ENCODE measurements around the gene SPATA7.
A peak's percentile ranks its signal among the peaks of the same experiment; 100 is the strongest.
"Not testable (repeated sequence)": the region's sequence is repeated elsewhere in the genome, so short reads cannot be mapped to it uniquely, and the experiment has no call there.

The SPATA7 gene

GRCh38 chr14:88380405-88380804, 5.1 kb upstream of the SPATA7 start:
- Mint-ChIP-seq H3K27me3 (no peaks in the 10 kb centered on the region), H3K27ac (no peak overlapping the region), H3K36me3 (ENCODE audit: low read depth) (no peaks in the 10 kb centered on the region), H3K4me1 (ENCODE audit: low read depth) (peaks cover 7% of the 10 kb centered on the region), H3K9me3 (no peaks in the 10 kb centered on the region), H3K4me3 (no peak overlapping the region)

- not testable (repeated sequence) for H3K27ac Mint-ChIP-seq; H3K9me3 Mint-ChIP-seq; H3K36me3 Mint-ChIP-seq (ENCODE audit: low read depth); H3K4me3 Mint-ChIP-seq; H3K27me3 Mint-ChIP-seq
- H3K4me1 Mint-ChIP-seq (ENCODE audit: low read depth) = peaks cover 16% of the 10 kb centered on the region
Measured at GRCh38 chr14:88381634-88382033, 3.8 kb upstream of the SPATA7 start.

GRCh38 chr14:88384718-88385117, 739 bp upstream of the SPATA7 start:
- Mint-ChIP-seq H3K27ac (peak overlapping the region; percentile 88), H3K9me3 (no peaks in the 10 kb centered on the region), H3K27me3 (no peaks in the 10 kb centered on the region), H3K4me1 (ENCODE audit: low read depth) (peaks cover 20% of the 10 kb centered on the region), H3K36me3 (ENCODE audit: low read depth) (no peaks in the 10 kb centered on the region), H3K4me3 (peak overlapping the region; percentile 98)

GRCh38 chr14:88386256-88386794, 868 bp downstream of the SPATA7 start:
- Mint-ChIP-seq H3K4me1 (ENCODE audit: low read depth) (peaks cover 20% of the 10 kb centered on the region), H3K36me3 (ENCODE audit: low read depth) (no peaks in the 10 kb centered on the region), H3K4me3 (peak overlapping the region; percentile 98), H3K27ac (peak overlapping the region; percentile 88), H3K9me3 (no peaks in the 10 kb centered on the region), H3K27me3 (no peaks in the 10 kb centered on the region)

DNA sequence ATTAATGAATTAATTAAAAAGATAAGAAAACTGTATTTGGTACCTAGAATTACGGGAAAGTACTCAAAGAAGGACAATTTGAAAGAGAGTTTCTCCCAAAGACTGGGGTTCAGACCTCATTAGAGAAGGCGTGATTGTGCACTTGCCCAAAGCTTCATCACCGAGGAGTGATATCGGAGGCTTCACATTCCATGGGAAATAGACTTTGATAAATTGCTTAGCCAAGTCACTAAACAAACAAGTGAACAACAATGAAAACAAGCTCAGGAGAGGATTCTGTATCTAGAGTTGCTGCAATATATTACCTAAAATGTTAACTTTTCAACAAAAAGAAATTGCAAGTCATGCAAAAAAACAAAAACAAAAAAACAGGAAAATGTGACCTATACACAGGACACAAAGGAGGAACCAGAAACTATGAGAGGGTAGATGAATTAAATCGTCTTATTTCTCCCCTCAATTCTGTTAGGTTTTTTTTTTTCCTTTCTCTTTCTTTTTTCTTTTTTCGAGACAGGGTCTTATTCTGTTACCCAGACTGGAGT, 3.4 kb downstream of the SPATA7 start:
- Mint-ChIP-seq H3K4me1 (ENCODE audit: low read depth) (peaks cover 20% of the 10 kb centered on the region), H3K9me3 (no peaks in the 10 kb centered on the region), H3K4me3 (no peak overlapping the region), H3K36me3 (ENCODE audit: low read depth) (no peaks in the 10 kb centered on the region), H3K27me3 (no peaks in the 10 kb centered on the region), H3K27ac (no peak overlapping the region)

GRCh38 chr14:88392609-88393008, 7.2 kb downstream of the SPATA7 start:
- H3K4me1 Mint-ChIP-seq (ENCODE audit: low read depth) = no peaks in the 10 kb centered on the region
- H3K27me3 Mint-ChIP-seq = no peaks in the 10 kb centered on the region
- peaks cover 8% of the 10 kb centered on the region for H3K36me3 Mint-ChIP-seq (ENCODE audit: low read depth)
- H3K4me3 Mint-ChIP-seq = no peak overlapping the region
- H3K27ac Mint-ChIP-seq = no peak overlapping the region
- no peaks in the 10 kb centered on the region for H3K9me3 Mint-ChIP-seq

- Mint-ChIP-seq H3K27ac (no peak overlapping the region), H3K4me1 (ENCODE audit: low read depth) (no peaks in the 10 kb centered on the region), H3K9me3 (peaks cover 23% of the 10 kb centered on the region), H3K27me3 (no peaks in the 10 kb centered on the region), H3K36me3 (ENCODE audit: low read depth) (peaks cover 58% of the 10 kb centered on the region), H3K4me3 (no peak overlapping the region)
Measured at GRCh38 chr14:88411039-88411438, 25.6 kb downstream of the SPATA7 start.

DNA sequence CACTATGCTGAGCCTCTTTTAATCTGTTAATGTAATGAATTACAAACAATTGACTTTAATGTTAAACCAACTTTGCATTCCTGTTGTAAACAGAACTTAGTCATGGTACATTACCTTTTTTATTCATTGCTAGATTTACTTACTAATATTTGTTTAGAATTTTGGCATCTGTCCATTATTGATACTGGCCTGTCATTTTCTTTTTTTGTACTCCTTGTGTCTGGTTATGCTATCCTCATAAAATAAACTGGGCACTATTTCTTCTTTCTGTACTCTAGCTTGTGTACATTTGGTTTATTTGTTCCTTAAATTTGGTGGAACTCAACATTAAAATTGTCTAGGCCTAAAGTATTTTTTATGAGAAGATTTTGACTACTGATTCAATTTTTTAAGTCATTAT, 32.1 kb downstream of the SPATA7 start:
- Mint-ChIP-seq H3K36me3 (ENCODE audit: low read depth) (peaks cover 43% of the 10 kb centered on the region), H3K27me3 (no peaks in the 10 kb centered on the region), H3K9me3 (peaks cover 20% of the 10 kb centered on the region), H3K4me1 (ENCODE audit: low read depth) (no peaks in the 10 kb centered on the region), H3K4me3 (no peak overlapping the region), H3K27ac (no peak overlapping the region)

- H3K27me3 Mint-ChIP-seq = no peaks in the 10 kb centered on the region
Measured at GRCh38 chr14:88420187-88420586, 34.7 kb downstream of the SPATA7 start.

DNA sequence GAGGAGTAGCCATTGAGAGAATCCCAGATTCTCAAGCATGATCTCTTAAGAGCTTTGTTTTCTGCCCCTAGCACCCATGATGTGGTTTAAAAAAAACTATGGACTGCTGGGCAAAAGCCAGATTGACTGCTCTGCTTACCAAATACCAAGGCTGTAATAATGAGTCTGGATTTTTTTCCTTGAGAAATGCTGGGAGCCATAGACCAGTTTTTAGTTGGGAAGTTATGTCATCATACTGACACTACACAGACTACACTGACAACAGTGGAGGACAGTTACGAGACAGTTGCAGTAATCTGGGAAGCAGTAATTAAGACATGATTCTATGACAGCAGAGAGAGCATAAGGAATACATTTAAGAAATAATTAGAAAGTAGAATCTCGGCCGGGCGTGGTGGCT, 35.8 kb downstream of the SPATA7 start:
- no peaks in the 10 kb centered on the region for H3K27me3 Mint-ChIP-seq
- peaks cover 5% of the 10 kb centered on the region for H3K4me1 Mint-ChIP-seq (ENCODE audit: low read depth)
- no peak overlapping the region for H3K27ac Mint-ChIP-seq
- no peak overlapping the region for H3K4me3 Mint-ChIP-seq
- peaks cover 9% of the 10 kb centered on the region for H3K9me3 Mint-ChIP-seq
- peaks cover 14% of the 10 kb centered on the region for H3K36me3 Mint-ChIP-seq (ENCODE audit: low read depth)

More at GRCh38 chr14:88420187-88420586, 34.7 kb downstream of the SPATA7 start:
- no peak overlapping the region for H3K4me3 Mint-ChIP-seq
- H3K4me1 Mint-ChIP-seq (ENCODE audit: low read depth) = peaks cover 5% of the 10 kb centered on the region
- H3K27ac Mint-ChIP-seq = no peak overlapping the region
- H3K9me3 Mint-ChIP-seq = peaks cover 15% of the 10 kb centered on the region
- peaks cover 24% of the 10 kb centered on the region for H3K36me3 Mint-ChIP-seq (ENCODE audit: low read depth)

DNA sequence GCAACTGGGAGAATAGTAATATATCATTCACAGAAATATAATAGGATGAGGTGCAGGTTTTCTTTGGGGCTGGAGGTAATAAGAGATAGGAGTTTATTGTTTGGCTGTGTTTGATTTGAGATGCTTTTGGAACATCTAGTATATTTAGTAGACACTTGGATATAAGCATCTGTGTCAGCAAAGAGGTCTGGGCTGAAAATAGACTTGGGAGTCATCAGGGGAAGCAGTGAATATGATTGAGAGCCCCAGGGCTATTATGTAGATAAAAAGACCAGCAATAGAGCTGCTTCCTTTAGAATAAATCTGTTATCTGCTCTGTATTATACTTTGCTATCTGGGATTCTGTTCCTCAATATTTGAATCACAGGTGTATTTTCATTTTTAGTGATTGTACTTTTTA, 36.6 kb downstream of the SPATA7 start:
- H3K27ac Mint-ChIP-seq = no peak overlapping the region

DNA sequence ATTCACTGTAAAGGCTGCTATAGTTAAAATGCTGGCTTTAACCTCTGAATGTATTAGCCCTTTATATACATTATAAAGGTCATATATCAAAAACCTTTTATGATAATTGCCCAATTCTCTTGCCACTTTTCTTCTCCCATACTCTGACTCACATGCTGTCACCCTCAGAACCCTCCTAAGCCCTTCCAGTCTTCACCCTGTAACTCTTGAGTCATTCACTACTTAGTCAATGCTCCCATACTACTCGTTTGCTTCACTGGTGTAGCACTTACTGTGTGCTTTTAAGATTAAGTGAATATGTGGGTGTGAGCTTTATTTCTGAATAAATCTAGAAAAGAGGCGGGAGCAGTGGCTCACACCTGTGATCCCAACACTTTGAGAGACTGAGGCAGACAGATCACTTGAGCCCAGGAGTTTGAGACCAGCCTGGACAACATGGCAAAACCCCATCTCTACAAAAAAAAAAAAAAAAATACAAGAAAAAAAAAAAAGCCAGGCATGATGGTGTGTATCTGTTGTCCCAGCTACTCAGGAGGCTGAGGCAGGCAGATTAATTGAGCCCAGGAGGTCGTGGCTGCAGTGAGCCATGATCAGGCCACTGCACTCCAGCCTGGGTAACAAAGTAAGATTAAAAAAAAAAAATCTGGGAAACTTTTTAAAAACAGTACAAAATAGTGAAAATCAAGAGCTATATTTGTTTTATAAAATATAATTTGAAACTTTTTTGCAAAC, 37.6 kb downstream of the SPATA7 start:
- Mint-ChIP-seq H3K27me3 (no peaks in the 10 kb centered on the region), H3K4me3 (no peak overlapping the region), H3K9me3 (peaks cover 2% of the 10 kb centered on the region), H3K36me3 (ENCODE audit: low read depth) (peaks cover 6% of the 10 kb centered on the region), H3K27ac (peak overlapping the region; percentile 49), H3K4me1 (ENCODE audit: low read depth) (peaks cover 5% of the 10 kb centered on the region)

More for the DNA sequence above, 36.6 kb downstream of the SPATA7 start:
- H3K4me1 Mint-ChIP-seq (ENCODE audit: low read depth) = peaks cover 5% of the 10 kb centered on the region
- H3K27me3 Mint-ChIP-seq = no peaks in the 10 kb centered on the region
- H3K4me3 Mint-ChIP-seq = no peak overlapping the region
- H3K9me3 Mint-ChIP-seq = peaks cover 9% of the 10 kb centered on the region
- H3K36me3 Mint-ChIP-seq (ENCODE audit: low read depth) = peaks cover 14% of the 10 kb centered on the region

GRCh38 chr14:88424573-88424972, 39.1 kb downstream of the SPATA7 start:
- no peak overlapping the region for H3K27ac Mint-ChIP-seq
- peaks cover 4% of the 10 kb centered on the region for H3K36me3 Mint-ChIP-seq (ENCODE audit: low read depth)
- H3K9me3 Mint-ChIP-seq = no peaks in the 10 kb centered on the region
- no peaks in the 10 kb centered on the region for H3K27me3 Mint-ChIP-seq
- no peak overlapping the region for H3K4me3 Mint-ChIP-seq
- H3K4me1 Mint-ChIP-seq (ENCODE audit: low read depth) = peaks cover 5% of the 10 kb centered on the region

GRCh38 chr14:88426271-88426670, 40.8 kb downstream of the SPATA7 start:
- Mint-ChIP-seq H3K4me1 (ENCODE audit: low read depth) (peaks cover 5% of the 10 kb centered on the region), H3K36me3 (ENCODE audit: low read depth) (no peaks in the 10 kb centered on the region), H3K4me3 (no peak overlapping the region), H3K9me3 (no peaks in the 10 kb centered on the region), H3K27me3 (no peaks in the 10 kb centered on the region), H3K27ac (no peak overlapping the region)

DNA sequence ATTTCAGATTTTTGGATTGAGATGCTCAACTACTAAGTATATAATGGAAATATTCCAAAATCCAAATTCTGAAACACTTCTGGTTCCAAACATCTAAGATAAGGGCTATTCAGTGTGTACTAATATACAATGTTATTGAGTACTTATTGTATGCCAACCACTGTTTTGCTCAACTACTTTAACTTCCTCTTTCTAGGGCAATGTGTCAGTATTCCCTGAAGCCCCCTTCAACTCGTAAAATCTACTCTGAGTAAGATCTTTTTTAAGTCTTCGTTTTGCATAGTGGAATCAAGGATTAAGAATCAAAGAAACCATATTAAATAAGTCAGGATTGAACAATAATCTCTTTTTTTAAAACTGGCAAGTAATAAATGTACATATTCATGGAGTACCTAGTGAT, 45.5 kb downstream of the SPATA7 start:
- no peak overlapping the region for H3K4me3 Mint-ChIP-seq
- no peaks in the 10 kb centered on the region for H3K36me3 Mint-ChIP-seq (ENCODE audit: low read depth)
- H3K27me3 Mint-ChIP-seq = no peaks in the 10 kb centered on the region
- no peaks in the 10 kb centered on the region for H3K9me3 Mint-ChIP-seq
- H3K27ac Mint-ChIP-seq = no peak overlapping the region
- H3K4me1 Mint-ChIP-seq (ENCODE audit: low read depth) = no peaks in the 10 kb centered on the region

DNA sequence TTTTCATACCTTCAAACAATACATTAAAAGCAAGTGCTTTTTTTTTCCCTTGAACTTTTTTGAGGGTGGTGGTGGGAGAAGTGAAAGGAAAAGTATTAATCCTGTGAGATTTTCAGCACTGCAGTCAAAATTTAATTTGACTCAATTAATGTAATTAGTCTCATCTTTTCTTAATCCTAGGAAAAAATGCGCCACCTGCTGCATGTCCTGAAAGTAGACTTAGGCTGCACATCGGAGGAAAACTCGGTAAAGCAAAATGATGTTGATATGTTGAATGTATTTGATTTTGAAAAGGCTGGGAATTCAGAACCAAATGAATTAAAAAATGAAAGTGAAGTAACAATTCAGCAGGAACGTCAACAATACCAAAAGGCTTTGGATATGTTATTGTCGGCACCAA, 52.2 kb downstream of the SPATA7 start:
- Mint-ChIP-seq H3K4me1 (ENCODE audit: low read depth) (no peaks in the 10 kb centered on the region), H3K36me3 (ENCODE audit: low read depth) (no peaks in the 10 kb centered on the region)

More for the DNA sequence above, 52.2 kb downstream of the SPATA7 start:
- no peak overlapping the region for H3K27ac Mint-ChIP-seq
- H3K4me3 Mint-ChIP-seq = no peak overlapping the region
- no peaks in the 10 kb centered on the region for H3K9me3 Mint-ChIP-seq
- no peaks in the 10 kb centered on the region for H3K27me3 Mint-ChIP-seq

All from stimulated activated naive CD8-positive, alpha-beta T cell treated with anti-CD3 and anti-CD28 coated beads, Interleukin-15, Interleukin-2, amounts not matched to agents 100 ng/mL and 50 ng/mL, for 24 hours (primary cell).